Smooth muscle cell (in vitro differentiated cells): ENCODE data around the gene ROS1. TPM values are rescaled to one million over a fixed set of nuclear protein-coding genes. Genes with fewer than 3 reads are reported as not detected.

Experiments used
- DNase-seq: peaks from one replicate; lab custom pipeline; 2025; ENCODE audit not compliant: unreplicated experiment; lab: John Stamatoyannopoulos, UW
- H2AFZ ChIP-seq: fragments of 200-600 bp; sonication (generic); 2 replicates; pipeline ENCODE4 v1.6.0; 2016; ENCODE audit warnings: antibody characterized with exemption, low read depth, mild to moderate bottlenecking
- H3F3A ChIP-seq: fragments of 200-600 bp; sonication (generic); 2 replicates; pipeline ENCODE4 v1.6.0; 2017; ENCODE audit warnings: antibody characterized with exemption, low read depth
- H3K27ac ChIP-seq: fragments of 200-600 bp; sonication (generic); 2 replicates; pipeline ENCODE4 v1.5.1; 2016; ENCODE audit warnings: low read depth, mild to moderate bottlenecking
- H3K27me3 ChIP-seq: fragments of 200-600 bp; sonication (generic); 2 replicates; pipeline ENCODE4 v1.6.1; 2016; ENCODE audit warnings: low read depth, mild to moderate bottlenecking
- H3K36me3 ChIP-seq: fragments of 200-600 bp; sonication (generic); 2 replicates; pipeline ENCODE4 v1.5.1; 2016; ENCODE audit warnings: low read depth
- H3K4me1 ChIP-seq: fragments of 200-600 bp; sonication (generic); 2 replicates; pipeline ENCODE4 v1.5.1; 2016; ENCODE audit warnings: low read depth
- H3K4me2 ChIP-seq: fragments of 200-600 bp; sonication (generic); 2 replicates; pipeline ENCODE4 v1.6.0; 2016; ENCODE audit warnings: mild to moderate bottlenecking
- H3K4me3 ChIP-seq: fragments of 200-600 bp; sonication (generic); 2 replicates; pipeline ENCODE4 v1.5.1; 2016; ENCODE audit warnings: mild to moderate bottlenecking
- H3K79me2 ChIP-seq: fragments of 200-600 bp; sonication (generic); 2 replicates; pipeline ENCODE4 v1.6.0; 2016; ENCODE audit warnings: low read depth, mild to moderate bottlenecking
- H3K9ac ChIP-seq: fragments of 200-600 bp; sonication (generic); 2 replicates; pipeline ENCODE4 v1.6.0; 2016; ENCODE audit warnings: low read depth
- H3K9me3 ChIP-seq: fragments of 200-600 bp; sonication (generic); replicated peaks from 2 replicates; pipeline ENCODE4 v1.5.1; 2016; ENCODE audit warnings: low read depth
- H4K20me1 ChIP-seq: fragments of 200-600 bp; sonication (generic); 2 replicates; pipeline ENCODE4 v1.6.0; 2016; ENCODE audit warnings: low read depth
- WGBS: methylation state at CpG from one replicate; pipeline ENCODE4 v1.1.7; 2016; ENCODE audit warnings: low lambda C conversion rate; 5-methylcytosine and 5-hydroxymethylcytosine counted together
- polyA plus RNA-seq: library from polyadenylated mRNA; unstranded; fragments of >200 nt; fragmentation: Nextera tagmentation; extraction: Ambion mirVana; gene quantifications from 2 replicates; pipeline ENCODE4 v1.2.1, GENCODE V29; 2016
- total RNA-seq: library from RNA; depleted of rRNA; stranded (reverse); fragments of >200 nt; gene quantifications from 2 replicates; pipeline ENCODE4 v1.2.3, GENCODE V29; 2014
- TF ChIP-seq, protein P1 (sequence below): fragments of 200-600 bp; sonication (generic); IDR thresholded peaks from 2 replicates; pipeline ENCODE4 v1.5.1; 2017; ENCODE audit warnings: borderline replicate concordance, mild to moderate bottlenecking, antibody characterized with exemption; ENCODE audit not compliant: insufficient read depth, poor library complexity, severe bottlenecking

ROS1 gene
- total and polyA plus RNA-seq, 2 experiments from 2014 or later = 0.03 to 0.09 TPM

DNA sequence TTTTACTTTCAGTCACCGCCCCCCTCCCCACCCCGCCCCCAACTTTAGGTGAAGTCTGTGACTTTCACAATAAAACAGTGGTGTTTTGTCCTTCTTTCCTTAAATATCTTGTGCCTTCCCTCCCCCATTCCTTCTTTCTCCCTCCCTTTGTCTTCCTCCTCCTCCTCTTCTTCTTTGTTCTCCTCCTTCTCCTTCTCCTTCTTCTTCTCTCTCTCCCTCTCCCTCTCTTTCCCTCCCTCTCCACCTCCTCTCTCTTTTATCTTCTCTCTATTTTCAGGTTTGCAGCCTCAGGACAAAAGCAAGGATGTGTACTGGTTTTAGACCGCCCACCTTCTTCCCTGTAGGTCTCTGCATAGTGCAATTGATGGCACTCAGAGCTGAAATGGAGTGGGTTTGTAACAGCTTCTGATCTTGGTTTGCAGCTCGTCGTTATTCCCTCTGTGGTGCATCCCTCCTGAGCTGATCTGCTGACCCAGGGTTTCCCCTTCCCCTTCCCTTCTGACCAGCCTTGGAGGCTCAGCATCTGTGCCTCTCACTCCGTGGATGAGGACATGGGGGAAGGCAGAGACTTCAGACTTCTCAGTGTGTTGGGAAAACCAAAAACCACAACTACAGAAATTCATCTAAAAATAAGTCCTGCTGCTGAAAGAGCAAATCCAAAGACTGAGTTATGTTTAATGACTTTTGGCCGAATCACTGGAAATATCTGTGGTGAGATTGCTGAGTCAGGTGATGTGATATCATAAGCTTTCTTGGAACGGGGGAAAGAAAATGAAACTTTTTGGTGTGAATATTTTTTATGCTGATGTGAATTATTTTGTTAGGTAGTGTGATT is 153.5 kb downstream of the ROS1 start:
- H3K4me1 ChIP-seq = peaks cover 9% of the 10 kb centered on the region
- TF ChIP-seq, protein P1, sequence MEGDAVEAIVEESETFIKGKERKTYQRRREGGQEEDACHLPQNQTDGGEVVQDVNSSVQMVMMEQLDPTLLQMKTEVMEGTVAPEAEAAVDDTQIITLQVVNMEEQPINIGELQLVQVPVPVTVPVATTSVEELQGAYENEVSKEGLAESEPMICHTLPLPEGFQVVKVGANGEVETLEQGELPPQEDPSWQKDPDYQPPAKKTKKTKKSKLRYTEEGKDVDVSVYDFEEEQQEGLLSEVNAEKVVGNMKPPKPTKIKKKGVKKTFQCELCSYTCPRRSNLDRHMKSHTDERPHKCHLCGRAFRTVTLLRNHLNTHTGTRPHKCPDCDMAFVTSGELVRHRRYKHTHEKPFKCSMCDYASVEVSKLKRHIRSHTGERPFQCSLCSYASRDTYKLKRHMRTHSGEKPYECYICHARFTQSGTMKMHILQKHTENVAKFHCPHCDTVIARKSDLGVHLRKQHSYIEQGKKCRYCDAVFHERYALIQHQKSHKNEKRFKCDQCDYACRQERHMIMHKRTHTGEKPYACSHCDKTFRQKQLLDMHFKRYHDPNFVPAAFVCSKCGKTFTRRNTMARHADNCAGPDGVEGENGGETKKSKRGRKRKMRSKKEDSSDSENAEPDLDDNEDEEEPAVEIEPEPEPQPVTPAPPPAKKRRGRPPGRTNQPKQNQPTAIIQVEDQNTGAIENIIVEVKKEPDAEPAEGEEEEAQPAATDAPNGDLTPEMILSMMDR = no peak
- no peaks in the 10 kb centered on the region for H3K79me2 ChIP-seq
- no peaks in the 10 kb centered on the region for H3K9me3 ChIP-seq
- H3K4me2 ChIP-seq = no peak overlapping the region
- no peak for DNase-seq
- H2AFZ ChIP-seq = no peak overlapping the region
- H3K27ac ChIP-seq = no peak overlapping the region
- no peak overlapping the region for H3K9ac ChIP-seq
- H3F3A ChIP-seq = no peaks in the 10 kb centered on the region
- no peak overlapping the region for H3K4me3 ChIP-seq
- no peaks in the 10 kb centered on the region for H3K36me3 ChIP-seq
- WGBS = 30% methylated on average over 6 of the region's 8 CpGs
- peaks cover 99% of the 10 kb centered on the region for H3K27me3 ChIP-seq
- no peaks in the 10 kb centered on the region for H4K20me1 ChIP-seq

DNA sequence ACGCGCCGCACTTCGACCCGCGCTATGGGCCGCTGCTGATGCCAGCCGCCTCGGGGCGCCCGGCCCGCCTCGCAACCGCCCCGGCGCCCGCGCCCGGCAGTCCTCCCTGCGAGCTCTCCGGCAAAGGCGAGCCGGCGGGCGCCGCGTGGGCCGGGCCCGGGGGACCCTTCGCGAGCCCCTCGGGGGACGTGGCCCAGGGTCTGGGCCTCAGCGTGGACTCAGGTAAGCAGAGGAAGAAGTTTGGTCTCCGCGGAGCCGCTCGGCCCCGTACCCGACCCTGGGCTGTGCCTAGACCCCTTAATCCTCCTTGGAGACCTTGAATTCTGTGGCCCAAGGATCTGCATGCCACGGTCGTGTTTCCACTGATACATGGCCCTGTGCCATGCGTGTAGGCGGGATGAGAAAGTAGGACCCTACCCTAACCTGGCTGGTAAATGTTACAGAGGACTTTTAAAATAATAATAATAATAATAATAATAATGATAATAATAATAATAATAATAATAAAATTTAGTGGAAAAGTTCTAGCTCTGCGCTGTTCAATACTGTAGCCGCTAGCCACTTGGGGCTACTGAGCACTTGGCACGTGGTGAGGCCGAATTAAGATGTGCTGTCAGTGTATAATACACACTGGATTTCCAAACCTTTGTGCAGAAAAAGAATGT is 154.8 kb downstream of the ROS1 start:
- peaks cover 100% of the 10 kb centered on the region for H3K27me3 ChIP-seq
- DNase-seq = no peak

DNA sequence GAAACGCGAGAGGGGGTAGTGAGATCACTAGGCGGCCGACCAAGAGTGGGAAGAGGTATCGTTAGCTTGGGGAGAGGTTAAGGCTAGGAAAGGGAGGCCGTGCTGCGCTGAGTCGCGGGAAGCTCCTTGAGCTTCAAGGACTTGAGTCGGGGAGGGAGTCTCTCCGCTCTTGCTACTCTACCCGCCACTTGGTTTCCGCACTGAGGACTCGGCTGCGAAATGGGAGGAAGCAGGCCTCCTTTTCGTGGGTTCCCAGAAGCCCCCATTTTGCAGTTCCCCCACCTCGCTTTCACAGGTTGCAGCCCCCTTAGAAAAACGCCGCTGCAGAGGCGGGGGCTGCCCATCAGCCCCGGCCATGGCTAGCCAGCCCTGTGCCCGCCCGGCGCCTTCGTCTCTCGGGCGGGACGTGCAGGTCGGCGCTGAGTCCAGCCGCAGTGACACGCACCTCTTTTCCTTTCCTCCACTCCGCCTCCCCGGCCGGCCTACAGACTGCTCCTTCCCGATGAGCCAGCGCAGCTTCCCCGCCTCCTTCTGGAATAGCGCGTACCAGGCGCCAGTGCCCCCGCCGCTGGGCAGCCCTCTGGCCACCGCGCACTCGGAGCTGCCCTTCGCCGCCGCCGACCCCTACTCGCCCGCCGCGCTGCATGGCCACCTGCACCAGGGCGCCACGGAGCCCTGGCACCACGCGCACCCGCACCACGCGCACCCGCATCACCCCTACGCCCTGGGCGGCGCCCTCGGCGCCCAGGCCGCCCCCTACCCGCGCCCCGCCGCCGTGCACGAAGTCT is 155.5 kb downstream of the ROS1 start:
- Histone ChIP-seq H3K9me3 (no peaks in the 10 kb centered on the region), H4K20me1 (no peaks in the 10 kb centered on the region), H3K36me3 (no peaks in the 10 kb centered on the region), H3K4me3 (peak overlapping the region; percentile 44), H2AFZ (no peak overlapping the region), H3K27ac (no peak overlapping the region), H3F3A (no peaks in the 10 kb centered on the region), H3K4me1 (peaks cover 13% of the 10 kb centered on the region), H3K79me2 (no peaks in the 10 kb centered on the region), H3K4me2 (peak overlapping the region; percentile 89), H3K9ac (no peak overlapping the region), H3K27me3 (peaks cover 100% of the 10 kb centered on the region)
- TF ChIP-seq, protein P1 = no peak
- 1% methylated on average over 64 of the region's 74 CpGs for WGBS
- DNase-seq = no peak

More for the DNA sequence above, 154.8 kb downstream of the ROS1 start:
- Histone ChIP-seq H4K20me1 (no peaks in the 10 kb centered on the region), H3K9ac (no peak overlapping the region), H3K79me2 (no peaks in the 10 kb centered on the region), H3K4me1 (peaks cover 11% of the 10 kb centered on the region), H2AFZ (no peak overlapping the region), H3K36me3 (no peaks in the 10 kb centered on the region), H3K9me3 (no peaks in the 10 kb centered on the region), H3K4me2 (peak overlapping the region; percentile 89), H3K27ac (no peak overlapping the region), H3K4me3 (peak overlapping the region; percentile 44), H3F3A (no peaks in the 10 kb centered on the region)
- WGBS = 9% methylated on average over 22 of the region's 48 CpGs
- TF ChIP-seq, protein P1 = no peak
